GM12892 (cell line): ENCODE results near the gene SLIT3.

Experiments
- POLR2A ChIP-seq: IDR thresholded peaks from 2 replicates; pipeline ENCODE4 v1.6.1; 2011; ENCODE audit warnings: low read depth, low read length, control low read depth
- POLR2AphosphoS5 ChIP-seq: IDR thresholded peaks from 2 replicates; pipeline ENCODE4 v1.6.1; 2011; ENCODE audit warnings: low read depth, low read length, control low read depth
- TAF1 ChIP-seq: IDR thresholded peaks from 2 replicates; pipeline ENCODE4 v1.6.1; 2011; ENCODE audit warnings: low read depth, mild to moderate bottlenecking, control low read depth, low read length, borderline replicate concordance

DNA sequence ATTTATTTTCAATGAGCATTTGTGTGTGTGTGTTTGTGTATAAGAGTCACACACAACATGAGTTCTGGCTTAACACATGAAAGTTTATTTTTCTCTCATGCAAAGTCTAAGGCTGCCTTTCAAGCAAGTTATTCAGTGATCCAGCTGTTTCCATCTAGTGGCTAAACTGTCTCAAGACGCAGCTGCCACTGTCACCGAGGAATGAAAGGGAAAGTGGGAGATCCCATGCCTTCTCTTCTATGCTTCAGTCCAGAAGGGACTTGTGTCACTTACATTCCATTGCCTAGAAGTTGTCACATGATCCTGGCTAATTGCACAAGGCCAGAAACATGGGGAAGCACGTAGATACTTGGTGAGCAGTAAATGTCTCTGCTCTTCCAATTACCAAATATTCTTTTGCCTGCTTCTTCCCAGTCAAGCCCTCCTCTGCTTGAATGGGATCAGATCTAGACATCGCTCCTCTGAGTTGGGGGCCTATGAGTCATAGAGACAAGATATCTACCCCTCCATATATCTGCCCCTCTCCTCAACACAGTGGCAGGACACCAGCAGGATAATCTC, 30.4 kb upstream of the SLIT3 start:
- TF ChIP-seq TAF1 (no peak), POLR2AphosphoS5 (no peak), POLR2A (no peak)
